GM19324 (cell line): ENCODE data around the gene C3.
"Not testable (repeated sequence)": the region's sequence is repeated elsewhere in the genome, so short reads cannot be mapped to it uniquely, and the experiment has no call there.

Source experiments
- ATAC-seq: cut with Tn5 transposase; IDR thresholded peaks from one replicate; pipeline ENCODE4 v1.9.1; 2021; ENCODE audit warnings: mild to moderate bottlenecking, moderate library complexity; ENCODE audit not compliant: unreplicated experiment, low FRiP score

C3 gene

GRCh38 chr19:6714749-6715555 is 5.5 kb downstream of the C3 start:
- no peak for ATAC-seq

DNA sequence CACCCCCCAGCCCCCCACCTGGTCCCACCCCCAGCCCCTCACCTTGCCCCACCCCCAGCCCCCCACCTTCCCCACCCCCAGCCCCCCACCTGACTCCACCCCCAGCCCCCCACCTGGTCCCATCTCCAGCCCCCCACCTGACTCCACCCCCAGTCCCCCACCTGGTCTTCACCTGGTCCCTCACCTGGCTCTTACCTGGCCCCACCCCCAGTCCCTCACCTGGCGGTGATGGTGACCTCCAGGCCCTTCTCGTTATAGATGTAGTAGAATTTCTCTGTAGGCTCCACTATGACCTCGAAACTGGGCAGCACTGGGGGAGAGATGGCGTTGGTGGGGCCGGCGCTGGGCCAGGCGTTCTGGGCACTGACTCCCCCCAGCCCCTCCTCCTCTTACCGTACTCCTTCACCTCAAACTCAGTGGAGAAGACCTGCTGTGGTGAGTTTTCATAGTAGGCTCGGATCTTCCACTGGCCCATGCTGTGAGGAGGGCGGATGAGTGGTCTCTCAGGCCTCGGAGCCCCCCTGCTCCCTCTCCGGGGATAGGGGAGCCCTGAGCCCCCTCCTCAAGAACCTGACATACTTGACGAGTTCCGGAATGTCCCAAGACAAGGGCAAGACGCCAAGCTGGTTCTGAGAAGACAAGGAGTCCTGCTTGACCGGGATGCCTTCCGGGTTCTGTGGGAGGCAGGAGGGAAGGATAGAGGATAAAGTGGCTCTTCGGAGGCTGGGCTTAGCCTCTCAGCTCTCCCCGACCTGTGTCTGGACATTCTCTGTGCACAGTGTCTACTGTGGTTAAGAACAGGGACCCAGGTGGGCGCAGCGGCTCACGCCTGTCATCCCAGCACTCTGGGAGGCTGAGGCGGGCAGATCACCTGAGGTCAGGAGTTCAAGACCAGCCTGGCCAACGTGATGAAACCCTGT is 6.4 kb downstream of the C3 start:
- ATAC-seq = no peak

GRCh38 chr19:6712692-6713670 is 7.5 kb downstream of the C3 start:
- no peak for ATAC-seq

- no peak for ATAC-seq
Observed at GRCh38 chr19:6712231-6712630, 8.2 kb downstream of the C3 start.

GRCh38 chr19:6711605-6712004 is 8.8 kb downstream of the C3 start:
- ATAC-seq = no peak

DNA sequence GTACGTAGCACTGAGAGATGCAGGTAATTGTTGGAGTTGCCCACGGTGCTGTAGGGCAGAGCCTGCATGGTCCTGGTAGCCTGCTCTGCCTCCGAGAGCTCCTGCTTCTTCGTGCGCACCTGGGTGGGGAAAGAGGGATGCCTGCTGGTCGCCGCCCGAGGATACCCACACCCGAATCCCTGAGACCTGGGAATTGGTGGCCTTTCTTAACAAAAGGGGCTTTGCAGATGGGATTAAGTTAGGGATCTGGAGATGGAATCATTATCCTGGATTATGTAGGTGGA is 9.4 kb downstream of the C3 start:
- ATAC-seq = no peak

DNA sequence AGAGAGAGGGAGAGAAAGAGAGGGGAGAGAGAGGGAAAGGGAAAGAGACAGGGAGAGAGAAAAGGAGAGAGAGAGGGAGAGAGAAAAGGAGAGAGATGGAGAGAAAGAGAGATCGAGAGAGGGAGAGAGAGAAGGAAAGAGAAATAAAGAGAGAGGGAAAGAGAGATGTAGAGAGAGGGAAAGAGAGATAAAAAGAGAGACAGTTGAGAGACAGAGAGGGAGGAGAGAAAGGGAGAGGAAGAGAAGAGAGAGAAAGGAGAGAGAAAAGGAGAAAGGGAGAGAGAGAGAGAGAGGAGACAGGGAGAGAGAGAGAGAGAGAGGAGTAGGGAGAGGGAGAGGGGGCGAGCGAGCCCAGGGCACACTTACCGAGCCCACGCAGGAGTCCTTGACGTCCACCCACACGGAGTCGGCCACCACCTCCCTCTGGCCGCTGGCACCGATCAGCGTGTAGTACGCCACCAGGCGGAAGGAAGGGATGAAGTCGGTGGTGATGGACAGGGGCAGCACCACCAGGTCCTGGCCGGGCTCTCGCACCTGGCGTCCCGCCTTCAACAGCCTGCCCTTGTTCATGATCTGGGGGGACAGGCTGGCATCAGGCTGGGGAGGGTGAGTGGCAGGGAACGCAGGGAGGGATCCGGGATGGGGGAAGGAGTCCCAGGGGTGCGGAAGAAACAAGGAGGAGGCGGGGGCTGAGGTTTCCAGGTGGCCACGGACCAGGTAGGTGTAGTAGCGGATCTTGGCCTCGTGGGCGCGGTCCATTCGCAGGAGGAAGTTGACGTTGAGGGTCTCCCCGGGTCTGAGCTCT is 10.0 kb downstream of the C3 start:
- no peak for ATAC-seq

DNA sequence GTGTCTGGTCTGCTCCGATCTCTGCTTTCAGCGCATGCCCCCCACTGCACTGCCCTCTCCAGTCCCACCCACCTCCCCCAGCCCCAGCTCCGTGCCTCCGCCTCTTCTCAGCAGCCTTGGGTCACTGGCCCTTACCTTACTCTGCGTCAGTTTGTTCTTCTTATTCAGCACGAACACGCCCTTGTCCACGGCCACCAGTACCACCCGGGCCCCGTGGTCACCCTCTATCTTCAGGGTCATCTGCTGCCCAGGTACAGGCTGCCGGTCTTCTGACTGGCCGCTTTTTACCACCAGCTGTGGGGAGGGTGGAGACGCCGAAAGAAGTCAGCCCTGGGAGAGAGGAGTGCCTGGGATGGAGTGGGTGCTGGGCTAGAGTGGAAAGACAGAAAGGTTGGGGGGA is 10.9 kb downstream of the C3 start:
- no peak for ATAC-seq

- not testable (repeated sequence) for ATAC-seq
Observed at GRCh38 chr19:6708913-6709312, 11.5 kb downstream of the C3 start.

- no peak for ATAC-seq
Observed at GRCh38 chr19:6708346-6708745, 12.1 kb downstream of the C3 start.

GRCh38 chr19:6707658-6708018 is 12.8 kb downstream of the C3 start:
- ATAC-seq = no peak

- no peak for ATAC-seq
Observed at GRCh38 chr19:6707011-6707657, 13.3 kb downstream of the C3 start.

GRCh38 chr19:6706633-6706958 is 13.9 kb downstream of the C3 start:
- ATAC-seq = no peak

- no peak for ATAC-seq
Observed at GRCh38 chr19:6705931-6706632, 14.4 kb downstream of the C3 start.

DNA sequence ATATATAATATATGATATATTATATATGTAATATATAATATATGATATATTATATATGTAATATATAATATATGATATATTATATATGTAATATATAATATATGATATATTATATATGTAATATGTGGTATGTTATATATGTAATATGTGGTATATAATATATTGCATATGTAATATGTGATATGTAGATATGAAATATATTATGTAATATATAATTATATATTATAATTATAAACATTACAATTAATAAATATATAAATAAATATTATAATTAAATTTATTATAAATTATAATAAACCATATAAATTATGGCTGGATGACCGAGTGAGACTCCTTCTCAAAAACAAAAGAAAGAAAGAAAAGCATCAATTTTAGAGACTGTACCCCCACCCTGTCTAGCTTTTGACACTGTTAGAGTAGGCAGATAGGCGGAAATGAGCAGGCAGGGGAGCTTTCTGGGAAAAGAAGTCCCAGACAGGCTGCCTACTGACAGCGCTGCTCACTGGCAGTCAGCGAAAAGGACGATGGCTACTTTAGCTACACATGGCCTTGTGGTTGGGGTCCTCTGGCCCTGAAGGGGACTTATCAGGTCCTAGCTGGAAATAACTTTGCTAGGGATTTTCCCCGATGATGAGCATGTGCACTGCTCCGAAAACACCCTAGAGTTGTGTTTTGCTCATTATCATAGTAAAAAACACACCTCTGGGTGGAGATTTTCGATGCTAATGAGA is 19.7 kb downstream of the C3 start:
- ATAC-seq = no peak

- no peak for ATAC-seq
Observed at GRCh38 chr19:6699935-6700334, 20.5 kb downstream of the C3 start.

GRCh38 chr19:6697291-6697690 is 23.2 kb downstream of the C3 start:
- no peak for ATAC-seq

DNA sequence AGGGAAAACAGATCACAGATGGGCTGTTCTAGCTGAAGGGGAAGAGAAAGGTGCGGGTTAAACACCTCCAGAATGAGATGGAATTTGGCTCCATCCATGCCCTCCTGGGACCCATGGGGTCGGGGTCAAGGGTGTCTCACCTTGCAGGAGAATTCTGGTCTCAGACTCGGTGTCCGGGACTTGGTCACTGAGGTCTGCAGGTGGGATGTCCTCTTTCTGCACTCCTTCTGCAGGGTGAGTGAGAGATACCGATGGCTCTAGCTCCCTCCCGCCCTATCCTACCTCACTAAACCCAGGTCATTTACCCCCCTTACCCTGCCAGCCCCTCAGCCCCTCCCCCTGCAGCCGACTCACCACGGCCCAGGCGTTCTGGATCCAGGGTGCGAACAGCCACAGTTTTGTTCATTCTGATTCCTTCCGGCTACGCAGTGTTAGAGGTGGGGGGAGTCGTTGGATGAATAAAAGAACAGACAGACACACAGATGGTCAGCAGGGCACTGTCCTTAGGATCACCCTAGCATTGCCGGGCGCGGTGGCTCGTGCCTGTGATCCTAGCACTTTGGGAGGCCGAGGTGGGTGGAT is 24.1 kb downstream of the C3 start:
- ATAC-seq = no peak
